GM23338 (cell line): Measurements from ENCODE around the gene RADIL.

Source experiments
- CREB1 ChIP-seq: fragments of 250-450 bp; sonication (Bioruptor Pico); IDR thresholded peaks from 2 replicates; pipeline ENCODE4 v1.5.0; 2020; ENCODE audit warnings: low read depth, mild to moderate bottlenecking, moderate library complexity
- CTCF ChIP-seq, 2 experiments: fragments of 200-600 bp in 1 of 2; sonication (generic) in 1 of 2; conservative IDR thresholded peaks; 2 replicates each; pipeline versions ENCODE4 v1.5.1 to v1.6.1; 2016 to 2017; ENCODE audit warnings: antibody characterized with exemption in 2 of 2, low read depth in 2 of 2, mild to moderate bottlenecking in 2 of 2, moderate library complexity in 1 of 2

- TF ChIP-seq CREB1 (CRISPR knock-in tag) (no peak), CTCF (conservative IDR thresholded peaks at IDR 0.05; ENCODE audit: low read depth in 2 of 2) (no peak)
Observed at GRCh38 chr7:4787947-4788626, 95.4 kb downstream of the RADIL start.
